Activated T-helper 1 cell treated with anti-CD3 and anti-CD28 coated beads, Interleukin-12 subunit alpha, Interleukin-12 subunit beta, Interleukin-2, Interleukin-4 antibody, amounts not matched to agents 30 ng/mL and 10 ng/mL and 1 ng/mL, durations not matched to agents 14 hours and 24 hours and 36 hours (primary cell): ENCODE results near the gene KRTAP10-3. TPM values are rescaled to one million over a fixed set of nuclear protein-coding genes. Genes with fewer than 3 reads are reported as not detected.
"Not testable (repeated sequence)": the region's sequence is repeated elsewhere in the genome, so short reads cannot be mapped to it uniquely, and the experiment has no call there.

Source experiments
- DNase-seq: peaks from one replicate; pipeline ENCODE4 v3.0.0; 2021; ENCODE audit warnings: low spot score
- H3K27ac Mint-ChIP-seq: one replicate; pipeline ENCODE4 v1.8.0; 2021; ENCODE audit warnings: mild to moderate bottlenecking, mixed read lengths
- H3K27me3 Mint-ChIP-seq: one replicate; pipeline ENCODE4 v1.8.0; 2022; ENCODE audit warnings: mild to moderate bottlenecking, moderate library complexity, mixed read lengths; ENCODE audit not compliant: insufficient read depth
- H3K36me3 Mint-ChIP-seq: one replicate; pipeline ENCODE4 v1.8.0; 2021; ENCODE audit warnings: low read depth, mixed read lengths
- H3K4me1 Mint-ChIP-seq: one replicate; pipeline ENCODE4 v1.8.0; 2021; ENCODE audit warnings: low read depth, mixed read lengths
- H3K4me3 Mint-ChIP-seq: one replicate; pipeline ENCODE4 v1.8.0; 2021; ENCODE audit warnings: mild to moderate bottlenecking, moderate library complexity, mixed read lengths
- H3K9me3 Mint-ChIP-seq: one replicate; pipeline ENCODE4 v1.8.0; 2021; ENCODE audit warnings: mixed read lengths
- intact Hi-C: fragments of 100-400 bp; cut with micrococcal nuclease; formaldehyde crosslinking; loops from one replicate; pipeline ENCODE4 v1.15.1; 2024
- total RNA-seq: library from RNA; stranded (reverse); gene quantifications from 2 replicates; pipeline ENCODE4 v1.2.3, GENCODE V29; 2022

The KRTAP10-3 gene, protein sequence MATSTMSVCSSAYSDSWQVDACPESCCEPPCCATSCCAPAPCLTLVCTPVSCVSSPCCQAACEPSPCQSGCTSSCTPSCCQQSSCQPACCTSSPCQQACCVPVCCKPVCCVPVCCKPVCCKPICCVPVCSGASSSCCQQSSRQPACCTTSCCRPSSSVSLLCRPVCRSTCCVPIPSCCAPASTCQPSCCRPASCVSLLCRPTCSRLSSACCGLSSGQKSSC
- total RNA-seq: not detected in 2 replicates

DNA sequence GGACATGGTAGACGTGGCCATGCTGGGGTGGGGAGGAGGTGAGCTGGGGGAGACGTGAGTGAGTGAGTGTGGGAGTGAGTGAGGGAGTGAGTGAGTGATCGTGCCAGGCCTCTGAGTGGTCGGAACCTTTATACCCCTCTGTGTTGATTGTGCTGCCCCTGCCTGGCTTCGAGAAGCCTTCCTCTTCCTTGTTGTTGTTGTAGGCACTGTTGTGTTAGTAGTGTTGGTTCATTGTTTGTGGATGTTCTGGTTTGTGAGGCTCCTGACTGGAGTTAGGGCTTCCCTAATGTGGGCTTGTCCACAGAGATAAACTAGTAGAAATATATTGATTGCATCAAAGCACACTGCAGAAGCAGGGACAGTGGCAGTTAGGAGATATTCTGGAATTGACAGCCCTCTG is at the start of gene KRTAP10-3:
KRTAP10-3 (minus strand) TSS at position 101 of the 400 bp plus-strand sequence; CDS start at position 21, 80 bp downstream.
- DNase-seq: no peak
- intact Hi-C loops: no loop called here
- peaks cover 7% of the 10 kb centered on the region for H3K36me3 Mint-ChIP-seq
- no peak within 1 kb of the TSS for H3K4me3 Mint-ChIP-seq
- no peaks in the 10 kb centered on the region for H3K4me1 Mint-ChIP-seq
- H3K9me3 Mint-ChIP-seq: peaks cover 15% of the 10 kb centered on the region
- no peak within 1 kb of the TSS for H3K27ac Mint-ChIP-seq
- H3K27me3 Mint-ChIP-seq: peaks cover 15% of the 10 kb centered on the region

- Mint-ChIP-seq H3K4me3 (no peak overlapping the region), H3K4me1 (no peaks in the 10 kb centered on the region), H3K36me3 (peaks cover 3% of the 10 kb centered on the region), H3K9me3 (peaks cover 41% of the 10 kb centered on the region), H3K27me3 (peaks cover 16% of the 10 kb centered on the region), H3K27ac (no peak overlapping the region)
- intact Hi-C loops: no loop called here
- no peak for DNase-seq
Observed at GRCh38 chr21:44606495-44606894, 47.9 kb upstream of the KRTAP10-3 start.

- Mint-ChIP-seq H3K4me1 (no peaks in the 10 kb centered on the region), H3K27me3 (peaks cover 14% of the 10 kb centered on the region), H3K9me3 (peaks cover 15% of the 10 kb centered on the region), H3K4me3 (no peak overlapping the region), H3K36me3 (no peaks in the 10 kb centered on the region), H3K27ac (no peak overlapping the region)
- DNase-seq: no peak
- intact Hi-C loops: no loop called here
Observed at GRCh38 chr21:44603911-44604310, 45.3 kb upstream of the KRTAP10-3 start.

GRCh38 chr21:44603109-44603875 is 44.7 kb upstream of the KRTAP10-3 start:
- Mint-ChIP-seq H3K9me3 (peaks cover 13% of the 10 kb centered on the region), H3K36me3 (no peaks in the 10 kb centered on the region), H3K27me3 (peaks cover 15% of the 10 kb centered on the region), H3K4me3 (no peak overlapping the region), H3K27ac (no peak overlapping the region), H3K4me1 (no peaks in the 10 kb centered on the region)
- no peak for DNase-seq
- intact Hi-C loops: no loop called here

GRCh38 chr21:44602463-44602850 is 43.9 kb upstream of the KRTAP10-3 start:
- intact Hi-C loops: no loop called here

DNA sequence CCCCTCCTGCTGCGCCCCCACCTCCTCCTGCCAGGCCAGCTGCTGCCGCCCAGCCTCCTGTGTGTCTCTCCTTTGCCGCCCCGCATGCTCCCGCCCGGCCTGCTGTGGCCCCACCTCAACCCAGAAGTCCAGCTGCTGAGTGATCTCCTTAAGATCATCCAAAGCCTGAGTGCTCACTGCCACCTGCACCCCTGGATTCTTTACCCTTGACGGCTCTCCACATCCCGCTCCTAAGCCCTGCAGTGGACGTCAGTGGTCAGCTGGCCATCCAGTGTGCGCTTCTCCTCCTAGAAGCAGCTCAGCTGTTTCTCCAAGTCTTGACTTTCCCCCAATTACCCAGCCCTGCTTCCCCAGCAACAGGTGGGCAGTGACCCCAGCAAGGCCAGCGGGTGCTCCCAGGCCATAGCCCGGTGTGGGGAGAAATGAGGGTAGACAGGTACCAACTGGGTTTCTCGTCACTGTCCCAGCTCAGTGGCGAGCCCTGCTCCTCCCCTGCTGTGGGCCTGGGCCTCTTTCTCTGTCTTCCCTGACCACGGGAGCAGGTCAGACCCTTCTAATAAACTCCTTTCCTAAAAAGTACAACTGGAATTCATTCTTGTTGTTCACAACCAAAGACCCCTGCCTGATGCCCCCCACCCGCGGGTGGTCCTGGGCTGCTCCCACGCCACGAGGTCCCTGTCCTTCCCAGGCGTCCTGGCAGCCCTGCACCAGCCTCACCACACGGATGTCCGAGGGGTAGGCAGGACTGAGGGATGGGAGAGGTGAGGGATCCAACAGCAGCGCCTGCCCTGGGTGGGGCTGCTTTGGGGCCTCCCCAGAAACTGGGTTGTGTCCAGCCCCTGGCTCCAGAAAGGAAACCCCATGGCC is 43.2 kb upstream of the KRTAP10-3 start:
- Mint-ChIP-seq H3K4me1 (no peaks in the 10 kb centered on the region), H3K27me3 (peaks cover 15% of the 10 kb centered on the region), H3K9me3 (peaks cover 7% of the 10 kb centered on the region), H3K4me3 (no peak overlapping the region), H3K36me3 (no peaks in the 10 kb centered on the region), H3K27ac (no peak overlapping the region)
- no peak for DNase-seq
- intact Hi-C loops: loop anchor here (2.0 kb wide), 1 partner anchor 29 kb away; the partner anchor contains the start of gene KRTAP10-4

More at GRCh38 chr21:44602463-44602850, 43.9 kb upstream of the KRTAP10-3 start:
- no peak overlapping the region for H3K27ac Mint-ChIP-seq
- H3K9me3 Mint-ChIP-seq: peaks cover 10% of the 10 kb centered on the region
- no peaks in the 10 kb centered on the region for H3K36me3 Mint-ChIP-seq
- peaks cover 16% of the 10 kb centered on the region for H3K27me3 Mint-ChIP-seq
- H3K4me1 Mint-ChIP-seq: no peaks in the 10 kb centered on the region
- H3K4me3 Mint-ChIP-seq: no peak overlapping the region
- no peak for DNase-seq

DNA sequence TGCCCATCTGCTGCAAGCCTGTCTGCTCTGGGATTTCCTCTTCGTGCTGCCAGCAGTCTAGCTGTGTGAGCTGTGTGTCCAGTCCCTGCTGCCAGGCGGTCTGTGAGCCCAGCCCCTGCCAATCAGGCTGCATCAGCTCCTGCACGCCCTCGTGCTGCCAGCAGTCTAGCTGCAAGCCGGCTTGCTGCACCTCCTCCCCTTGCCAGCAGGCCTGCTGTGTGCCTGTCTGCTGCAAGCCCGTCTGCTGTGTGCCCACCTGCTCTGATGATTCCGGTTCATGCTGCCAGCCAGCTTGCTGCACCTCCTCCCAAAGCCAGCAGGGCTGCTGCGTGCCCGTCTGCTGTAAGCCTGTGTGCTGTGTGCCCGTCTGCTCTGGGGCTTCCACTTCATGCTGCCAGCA is 42.5 kb upstream of the KRTAP10-3 start:
- H3K4me1 Mint-ChIP-seq, H3K36me3 Mint-ChIP-seq, H3K4me3 Mint-ChIP-seq, H3K27ac Mint-ChIP-seq, H3K9me3 Mint-ChIP-seq, DNase-seq: not testable (repeated sequence)
- H3K27me3 Mint-ChIP-seq: peaks cover 12% of the 10 kb centered on the region
- intact Hi-C loops: loop anchor here (2.0 kb wide), 1 partner anchor 28 kb away; the partner anchor contains the start of gene KRTAP10-4

GRCh38 chr21:44600118-44600978 is 41.8 kb upstream of the KRTAP10-3 start, which contains the start of gene KRTAP10-7:
KRTAP10-7 (plus strand) TSS chr21:44600597; CDS start chr21:44600622, 25 bp downstream.
- H3K36me3 Mint-ChIP-seq, H3K27ac Mint-ChIP-seq, DNase-seq, H3K4me1 Mint-ChIP-seq, H3K9me3 Mint-ChIP-seq, H3K4me3 Mint-ChIP-seq: not testable (repeated sequence)
- intact Hi-C loops: loop anchor here (2.0 kb wide), 1 partner anchor 28 kb away; the partner anchor contains the start of gene KRTAP10-4
- H3K27me3 Mint-ChIP-seq: peaks cover 12% of the 10 kb centered on the region

GRCh38 chr21:44599264-44600029 is 40.9 kb upstream of the KRTAP10-3 start:
- H3K4me3 Mint-ChIP-seq: no peak overlapping the region
- intact Hi-C loops: loop anchor here (2.0 kb wide), 1 partner anchor 27 kb away; the partner anchor contains the start of gene KRTAP10-4
- H3K36me3 Mint-ChIP-seq: no peaks in the 10 kb centered on the region
- peaks cover 11% of the 10 kb centered on the region for H3K27me3 Mint-ChIP-seq
- DNase-seq: no peak
- peaks cover 7% of the 10 kb centered on the region for H3K9me3 Mint-ChIP-seq
- peaks cover 5% of the 10 kb centered on the region for H3K4me1 Mint-ChIP-seq
- H3K27ac Mint-ChIP-seq: no peak overlapping the region

- Mint-ChIP-seq H3K9me3 (no peaks in the 10 kb centered on the region), H3K27me3 (peaks cover 13% of the 10 kb centered on the region), H3K4me3 (no peak overlapping the region), H3K27ac (no peak overlapping the region), H3K36me3 (no peaks in the 10 kb centered on the region), H3K4me1 (peaks cover 5% of the 10 kb centered on the region)
- DNase-seq: no peak
- intact Hi-C loops: no loop called here
Observed at GRCh38 chr21:44598061-44598460, 39.5 kb upstream of the KRTAP10-3 start.

DNA sequence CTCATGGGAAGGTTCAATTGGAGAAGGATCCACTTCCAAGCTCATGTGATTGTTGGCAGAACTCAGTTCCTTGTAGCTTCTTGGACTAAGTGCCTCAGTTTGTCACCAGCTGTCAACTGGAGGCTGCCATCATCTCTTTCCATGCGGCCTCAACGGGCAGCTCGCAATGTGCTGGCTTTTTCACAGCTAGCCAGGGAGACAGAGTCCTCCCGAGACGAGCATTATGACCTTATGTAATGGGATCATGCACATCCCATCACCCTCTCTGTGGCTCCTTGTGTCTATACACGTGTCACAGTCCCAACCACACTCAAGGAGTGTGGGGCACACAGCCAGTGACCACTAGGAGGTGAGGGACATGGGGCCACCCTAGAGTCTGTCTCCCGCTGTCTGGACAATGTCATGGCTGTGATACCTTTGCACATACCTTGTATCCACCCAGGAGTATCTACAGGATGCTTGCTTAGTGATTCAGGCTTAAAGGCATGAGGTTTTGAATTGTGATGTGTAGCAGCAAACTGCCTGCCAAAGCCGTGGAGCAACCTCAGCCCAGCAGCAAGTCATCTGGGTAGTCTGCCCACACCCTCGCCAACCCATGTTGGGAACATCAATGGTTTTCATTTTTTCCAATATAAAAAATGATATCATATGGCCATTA is 37.6 kb upstream of the KRTAP10-3 start:
- H3K9me3 Mint-ChIP-seq: no peaks in the 10 kb centered on the region
- no peak overlapping the region for H3K4me3 Mint-ChIP-seq

More for the DNA sequence above, 37.6 kb upstream of the KRTAP10-3 start:
- H3K27ac Mint-ChIP-seq: no peak overlapping the region
- intact Hi-C loops: no loop called here
- H3K36me3 Mint-ChIP-seq: no peaks in the 10 kb centered on the region
- H3K4me1 Mint-ChIP-seq: peaks cover 5% of the 10 kb centered on the region
- DNase-seq: no peak
- peaks cover 13% of the 10 kb centered on the region for H3K27me3 Mint-ChIP-seq
